HG03095 (cell line): ENCODE measurements around the gene BNIP1.
"Not testable (repeated sequence)": the region's sequence is repeated elsewhere in the genome, so short reads cannot be mapped to it uniquely, and the experiment has no call there.

Experiments used
- ATAC-seq: cut with Tn5 transposase; IDR thresholded peaks from one replicate; pipeline ENCODE4 v1.9.1; 2021; ENCODE audit warnings: moderate library complexity; ENCODE audit not compliant: unreplicated experiment

BNIP1 gene, protein sequence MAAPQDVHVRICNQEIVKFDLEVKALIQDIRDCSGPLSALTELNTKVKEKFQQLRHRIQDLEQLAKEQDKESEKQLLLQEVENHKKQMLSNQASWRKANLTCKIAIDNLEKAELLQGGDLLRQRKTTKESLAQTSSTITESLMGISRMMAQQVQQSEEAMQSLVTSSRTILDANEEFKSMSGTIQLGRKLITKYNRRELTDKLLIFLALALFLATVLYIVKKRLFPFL

GRCh38 chr5:173144200-173145176, at the start of gene BNIP1:
Gene BNIP1, plus strand, starts transcription at chr5:173144531. Its CDS starts 15 bp downstream, at chr5:173144546.
- ATAC-seq = peak; percentile 88

DNA sequence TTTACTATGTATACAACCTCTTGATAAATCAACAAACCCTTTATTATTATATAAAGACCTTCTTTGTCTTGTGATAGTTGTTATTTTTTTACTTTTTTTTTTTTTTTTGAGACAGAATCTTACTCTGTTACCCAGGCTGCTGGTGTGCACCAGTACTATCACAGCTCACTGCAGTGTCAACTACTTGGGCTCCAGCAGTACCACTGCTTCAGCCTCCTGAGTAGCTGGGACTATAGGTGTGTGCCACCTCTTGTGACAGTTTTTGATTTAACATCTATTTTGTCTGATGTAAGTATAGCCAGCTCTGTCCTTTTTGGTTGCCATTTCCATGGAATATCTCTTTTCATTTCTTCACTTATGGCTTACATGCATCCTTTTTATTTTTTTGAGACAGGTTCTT, 45.5 kb upstream of the BNIP1 start:
- no peak for ATAC-seq

DNA sequence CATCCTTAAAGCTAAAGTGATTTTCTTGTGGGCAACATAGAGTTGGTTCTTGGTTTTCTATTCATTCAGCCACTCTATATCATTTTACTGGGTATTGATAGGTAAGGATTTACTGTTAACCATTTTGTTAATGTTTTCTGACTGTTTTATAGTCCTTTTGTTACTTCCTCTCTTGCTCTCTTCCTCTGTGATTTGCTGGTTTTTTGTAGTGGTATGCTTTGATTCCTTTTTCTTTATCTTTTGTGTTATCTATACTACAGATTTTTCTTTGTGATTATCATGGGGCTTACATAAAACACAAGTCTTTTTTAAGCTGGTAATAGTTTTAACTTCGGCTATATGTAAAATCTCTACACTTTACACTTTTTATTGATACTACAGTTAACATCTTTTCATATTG, 44.9 kb upstream of the BNIP1 start:
- no peak for ATAC-seq

DNA sequence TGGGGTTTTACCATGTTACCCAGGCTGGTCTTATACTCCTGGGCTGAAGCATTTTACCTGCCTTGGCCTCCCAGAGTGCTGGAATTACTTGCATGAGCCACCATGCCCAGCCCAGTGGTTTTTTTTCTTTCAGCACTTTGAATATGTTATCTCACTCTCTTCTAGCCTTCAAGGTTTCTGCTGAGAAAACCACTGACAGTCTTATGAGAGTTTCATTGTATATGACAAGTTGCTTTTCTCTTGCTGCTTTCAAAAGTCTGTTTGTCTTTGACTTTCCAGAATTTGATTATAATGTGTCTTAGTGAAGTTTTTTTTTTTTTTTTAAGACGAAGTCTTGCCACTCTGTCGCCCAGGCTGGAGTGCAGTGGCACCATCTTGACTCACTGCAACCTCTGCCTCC, 43.1 kb upstream of the BNIP1 start:
- ATAC-seq = no peak

GRCh38 chr5:173103411-173103810, 40.9 kb upstream of the BNIP1 start:
- no peak for ATAC-seq

GRCh38 chr5:173108914-173109313, 35.4 kb upstream of the BNIP1 start:
- no peak for ATAC-seq

GRCh38 chr5:173114536-173114935, 29.8 kb upstream of the BNIP1 start:
- ATAC-seq = no peak

DNA sequence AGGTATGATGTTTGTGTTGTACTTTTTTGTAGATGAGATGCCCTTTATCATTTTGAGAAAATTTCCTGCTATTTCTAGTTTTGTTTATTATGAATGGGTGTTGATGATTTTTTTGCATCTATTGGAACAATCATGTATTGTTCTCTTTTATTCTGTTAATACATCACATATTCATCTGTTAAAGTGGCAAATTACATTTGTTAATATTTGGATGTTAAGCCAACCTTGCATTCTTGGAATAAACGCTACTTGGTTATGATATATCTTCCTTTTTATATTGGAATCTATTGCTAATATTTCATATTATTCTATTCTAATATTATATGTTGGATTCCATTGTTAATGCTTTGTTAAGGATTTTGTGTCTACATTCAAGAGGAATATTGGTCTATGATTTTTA, 24.6 kb upstream of the BNIP1 start:
- no peak for ATAC-seq

DNA sequence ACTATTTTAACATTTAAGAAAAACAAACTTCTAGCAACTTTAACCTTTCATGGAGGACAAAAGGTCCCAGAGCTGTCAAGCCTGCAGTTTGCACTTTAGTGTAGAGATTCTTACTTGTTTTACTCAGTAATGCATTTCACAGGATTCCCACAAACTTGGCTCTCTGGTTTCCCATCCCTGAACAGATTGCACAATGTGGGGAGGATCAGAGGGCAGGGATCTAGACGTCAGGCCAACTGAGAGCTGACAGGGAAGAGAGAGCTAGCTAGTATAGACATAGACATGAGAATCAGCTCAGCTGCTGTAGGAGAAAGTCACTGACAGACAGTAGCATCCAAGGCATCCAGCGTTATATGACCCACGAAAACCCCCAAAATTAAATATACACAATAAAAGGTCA, 20.9 kb upstream of the BNIP1 start:
- no peak for ATAC-seq

- not testable (repeated sequence) for ATAC-seq
These were observed 12.2 kb upstream of the BNIP1 start for GRCh38 chr5:173132166-173132565.

GRCh38 chr5:173138707-173139106, 5.6 kb upstream of the BNIP1 start:
- ATAC-seq = no peak

GRCh38 chr5:173139631-173140030, 4.7 kb upstream of the BNIP1 start:
- ATAC-seq = no peak

DNA sequence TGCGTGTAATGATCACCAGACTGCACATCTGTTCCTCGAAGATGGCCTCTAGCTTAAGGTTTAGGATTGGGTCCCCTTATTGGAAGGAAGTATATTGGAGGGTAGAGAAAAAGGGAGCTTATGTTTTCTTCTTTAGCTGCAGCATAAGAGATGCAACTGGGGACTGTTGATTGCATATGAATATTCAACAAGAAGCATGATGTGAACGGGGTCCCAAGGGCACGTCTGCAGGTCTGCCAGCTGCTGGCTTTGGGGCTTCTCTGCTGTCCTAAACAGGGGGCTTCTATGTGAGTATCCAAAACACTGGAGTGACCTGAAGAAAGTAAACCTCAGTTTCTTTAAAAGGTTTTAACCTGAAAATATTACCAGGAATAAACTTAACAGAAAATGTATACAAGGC, 3.6 kb upstream of the BNIP1 start:
- ATAC-seq = no peak

DNA sequence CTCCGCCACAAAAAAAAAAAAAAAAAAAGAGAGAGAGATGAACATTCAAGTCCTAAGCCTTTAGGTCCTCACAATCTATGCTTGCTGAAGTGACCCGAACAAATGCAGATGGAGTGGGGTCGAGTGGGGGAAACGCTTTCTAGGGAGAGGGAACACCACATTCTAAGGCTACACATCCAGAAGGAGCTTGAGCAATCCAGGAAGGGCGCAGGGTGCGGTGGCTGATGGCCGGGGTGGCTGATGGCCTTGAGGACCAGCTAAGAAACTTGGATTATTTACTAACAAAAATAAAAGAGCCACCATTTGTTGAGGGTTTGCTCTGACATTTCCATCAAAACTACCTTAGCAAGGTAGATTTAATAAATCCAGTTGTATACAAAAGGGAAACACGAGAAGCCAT, 764 bp upstream of the BNIP1 start:
- no peak for ATAC-seq

- ATAC-seq = no peak
These were observed 4.0 kb downstream of the BNIP1 start for GRCh38 chr5:173148354-173148753.

DNA sequence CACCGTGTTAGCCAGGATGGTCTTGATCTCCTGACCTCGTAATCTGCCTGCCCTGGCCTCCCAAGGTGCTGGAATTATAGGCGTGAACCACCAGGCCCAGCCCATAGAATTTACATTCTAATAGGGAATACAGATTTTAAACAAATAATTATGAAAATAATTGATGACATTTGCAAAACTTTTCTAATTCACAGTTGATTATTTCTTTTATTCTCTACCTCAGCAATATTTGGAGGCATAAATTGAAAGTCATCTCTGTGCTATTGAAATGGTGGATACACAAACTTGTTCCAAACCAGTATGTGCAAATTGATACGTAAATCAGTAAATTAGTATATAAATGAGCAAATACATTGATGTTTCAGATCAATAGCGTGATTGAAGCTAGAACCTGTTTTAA, 8.2 kb downstream of the BNIP1 start:
- no peak for ATAC-seq

- ATAC-seq = no peak
These were observed 9.5 kb downstream of the BNIP1 start for GRCh38 chr5:173153842-173154241.

GRCh38 chr5:173154619-173155018, 10.3 kb downstream of the BNIP1 start:
- not testable (repeated sequence) for ATAC-seq

DNA sequence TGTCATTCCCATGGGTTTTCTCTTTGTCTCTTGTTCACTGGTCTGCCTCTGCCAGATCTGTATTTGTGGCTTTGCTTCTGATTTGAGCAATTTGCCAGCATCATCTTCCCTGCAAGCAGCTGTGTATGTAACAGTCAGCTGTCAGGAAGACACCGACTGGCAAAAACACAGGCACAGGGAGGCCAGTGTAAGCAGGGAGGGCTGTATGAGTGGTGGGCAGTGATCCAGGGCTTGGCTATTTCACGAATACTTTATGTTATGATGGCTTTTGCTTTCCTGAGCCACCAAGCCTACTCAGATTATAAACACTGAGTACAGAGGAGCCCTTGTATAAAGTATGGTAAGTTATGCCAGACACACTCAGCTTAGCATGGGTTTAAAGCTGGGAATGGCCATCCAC, 11.6 kb downstream of the BNIP1 start:
- ATAC-seq = no peak

GRCh38 chr5:173158366-173158765, 14.0 kb downstream of the BNIP1 start:
- no peak for ATAC-seq

DNA sequence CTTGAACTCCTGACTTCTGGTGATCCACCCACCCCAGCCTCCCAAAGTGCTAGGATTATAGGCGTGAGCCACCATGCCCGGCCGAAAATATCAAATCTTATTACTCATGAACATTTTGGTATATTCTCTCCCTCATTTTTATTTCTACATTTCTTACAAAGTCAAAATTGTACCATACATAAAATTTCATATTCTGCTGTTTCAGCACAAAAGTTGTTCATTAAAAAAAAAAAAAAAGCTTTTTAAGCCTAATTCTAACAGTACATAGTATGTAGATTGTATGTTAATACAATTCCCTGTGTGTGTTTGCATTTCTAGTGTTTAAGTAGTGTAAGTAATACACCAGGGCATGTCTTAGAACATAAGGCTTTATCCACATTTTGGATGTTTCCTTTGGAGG, 14.9 kb downstream of the BNIP1 start:
- no peak for ATAC-seq

DNA sequence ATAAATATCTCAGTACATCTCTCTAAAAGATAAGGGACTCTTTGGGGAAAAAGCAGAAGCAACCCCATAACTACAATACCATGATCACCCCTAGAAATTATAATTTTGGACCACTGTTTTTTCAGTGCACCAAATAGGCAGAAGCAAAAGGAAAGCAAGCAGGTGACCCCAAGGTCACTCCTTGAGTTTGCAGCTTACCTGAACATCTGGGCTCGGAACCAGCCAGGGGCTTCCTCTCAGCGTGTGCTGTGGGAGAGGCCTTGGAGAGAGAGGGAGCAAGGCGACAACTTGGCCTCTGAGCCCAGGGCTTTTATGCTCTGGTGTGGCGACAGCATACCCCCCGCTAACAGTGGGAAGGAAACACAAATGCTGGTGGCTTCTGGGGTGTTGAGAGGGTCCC, 16.8 kb downstream of the BNIP1 start:
- ATAC-seq = no peak
